HL-60 (cell line): ENCODE data around the gene ADD2.

ENCODE experiments used
- CTCF ChIP-seq: IDR thresholded peaks from one replicate; pipeline ENCODE4 v1.5.1; 2011; ENCODE audit warnings: low read length, control low read depth, inconsistent platforms; ENCODE audit not compliant: insufficient read depth
- GABPA ChIP-seq: IDR thresholded peaks from 2 replicates; pipeline ENCODE4 v1.6.1; 2012; ENCODE audit warnings: low read depth
- POLR2AphosphoS5 ChIP-seq: IDR thresholded peaks from 2 replicates; pipeline ENCODE4 v1.6.1; 2012; ENCODE audit warnings: low read depth
- REST ChIP-seq: IDR thresholded peaks from 2 replicates; pipeline ENCODE4 v1.6.1; 2012; ENCODE audit warnings: low read depth; ENCODE audit not compliant: insufficient replicate concordance

DNA sequence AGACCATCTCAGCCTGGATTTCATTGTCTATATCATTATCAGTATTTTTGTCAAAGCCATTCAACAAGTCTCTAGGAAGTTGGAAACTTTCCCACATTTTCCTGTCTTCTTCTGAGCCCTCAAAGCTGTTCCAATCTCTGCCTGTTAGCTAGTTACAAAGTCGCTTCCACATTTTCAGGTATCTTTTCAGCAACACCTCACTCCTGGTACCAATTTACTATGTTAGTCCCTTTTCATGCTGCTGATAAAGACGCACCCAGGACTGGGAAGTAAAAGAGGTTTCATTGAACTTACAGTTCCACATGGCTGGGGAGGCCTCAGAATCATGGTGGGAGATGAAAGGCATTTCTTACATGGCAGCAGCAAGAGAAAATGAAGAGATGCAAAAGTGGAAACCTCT is 31.7 kb upstream of the ADD2 start:
- TF ChIP-seq CTCF (no peak), REST (no peak), GABPA (no peak), POLR2AphosphoS5 (no peak)
